PC-9 (cell line): ENCODE measurements around the gene PRMT5. TPM values are rescaled to one million over a fixed set of nuclear protein-coding genes. Genes with fewer than 3 reads are reported as not detected.

Source experiments
- BruUV-seq: library from RNA; stranded (reverse); fragments of 400-500 nt; replicated peaks from 2 replicates; lab custom pipeline; 2021; lab: Mats Ljungman, UMichigan
- CTCF ChIA-PET: fragments of 300-600 bp; sonication (Branson Sonifier 250); formaldehyde crosslinking; loops from one replicate; lab custom pipeline; 2022; ENCODE audit warnings: antibody characterized with exemption; lab: Charles Lee
- POLR2A ChIA-PET: fragments of 300-600 bp; sonication (Branson Sonifier 250); formaldehyde crosslinking; loops from one replicate; lab custom pipeline; 2022; ENCODE audit warnings: antibody characterized with exemption; ENCODE audit not compliant: unreplicated experiment; lab: Charles Lee
- DNase-seq, 2 experiments: peaks; one replicate each; pipeline versions ENCODE4 v3.0.0 to v3.0.0-alpha.2; 2015 to 2022; ENCODE audit warnings: mixed read lengths in 1 of 2
- H2AFZ ChIP-seq: fragments of 200-600 bp; sonication (generic); 2 replicates; pipeline ENCODE4 v1.8.1; 2017; ENCODE audit warnings: antibody characterized with exemption
- H3F3A ChIP-seq: fragments of 200-600 bp; sonication (generic); 2 replicates; pipeline ENCODE4 v1.8.1; 2017; ENCODE audit warnings: antibody characterized with exemption, mild to moderate bottlenecking, low read depth; ENCODE audit not compliant: insufficient read depth
- H3K27ac ChIP-seq: fragments of 200-600 bp; sonication (generic); 2 replicates; pipeline ENCODE4 v1.6.1; 2016; ENCODE audit warnings: mixed run types
- H3K27me3 ChIP-seq: fragments of 200-600 bp; sonication (generic); 2 replicates; pipeline ENCODE4 v1.6.1; 2016; ENCODE audit warnings: low read depth, mixed run types; ENCODE audit not compliant: insufficient read depth
- H3K36me3 ChIP-seq: fragments of 200-600 bp; sonication (generic); 2 replicates; pipeline ENCODE4 v1.6.1; 2016; ENCODE audit warnings: low read depth, mixed run types
- H3K4me1 ChIP-seq: fragments of 200-600 bp; sonication (generic); replicated peaks from 2 replicates; pipeline ENCODE4 v1.6.1; 2016; ENCODE audit warnings: mixed run types; ENCODE audit not compliant: insufficient read depth
- H3K4me2 ChIP-seq: fragments of 200-600 bp; sonication (generic); 2 replicates; pipeline ENCODE4 v1.6.1; 2017; ENCODE audit warnings: mixed run types
- H3K4me3 ChIP-seq: fragments of 200-600 bp; sonication (generic); 2 replicates; pipeline ENCODE4 v1.6.1; 2016; ENCODE audit warnings: mixed run types
- H3K79me2 ChIP-seq: fragments of 200-600 bp; sonication (generic); 2 replicates; pipeline ENCODE4 v1.6.1; 2017; ENCODE audit warnings: low read depth, mixed run types
- H3K9me2 ChIP-seq: fragments of 200-600 bp; sonication (generic); 2 replicates; pipeline ENCODE4 v1.8.1; 2017; ENCODE audit warnings: mild to moderate bottlenecking; ENCODE audit not compliant: insufficient read depth
- H3K9me3 ChIP-seq: fragments of 200-600 bp; sonication (generic); 2 replicates; pipeline ENCODE4 v1.8.1; 2016; ENCODE audit warnings: low read depth; ENCODE audit not compliant: insufficient read depth
- H4K20me1 ChIP-seq: fragments of 200-600 bp; sonication (generic); 2 replicates; pipeline ENCODE4 v1.8.1; 2017; ENCODE audit not compliant: insufficient read depth
- CTCF ChIP-seq: fragments of 200-600 bp; sonication (generic); conservative IDR thresholded peaks from 2 replicates; pipeline ENCODE4 v1.6.1; 2017; ENCODE audit warnings: mixed run types, antibody characterized with exemption, mild to moderate bottlenecking, moderate library complexity
- EZH2 ChIP-seq: fragments of 200-600 bp; sonication (generic); IDR thresholded peaks from 2 replicates; pipeline ENCODE4 v1.8.0; 2017; ENCODE audit warnings: antibody characterized with exemption, low read depth
- intact Hi-C: fragments of 100-400 bp; cut with micrococcal nuclease; formaldehyde crosslinking; loops from one replicate; pipeline ENCODE4 v1.10.0; 2022; ENCODE audit not compliant: unreplicated experiment
- total RNA-seq: library from RNA; stranded (reverse); gene quantifications from 2 replicates; pipeline ENCODE4 v1.2.3, GENCODE V29; 2021

Gene PRMT5
- total RNA-seq, 1 experiment from 2014 or later: 73.2 TPM

- H3K4me2 ChIP-seq: no peak overlapping the region
- no peaks in the 10 kb centered on the region for H3K27me3 ChIP-seq
- no peaks in the 10 kb centered on the region for H3K9me2 ChIP-seq
- BruUV-seq: no TSS peak
- no peak for TF ChIP-seq EZH2
- no peak overlapping the region for H2AFZ ChIP-seq
- H3K79me2 ChIP-seq: no peaks in the 10 kb centered on the region
- peaks cover 15% of the 10 kb centered on the region for H3K4me1 ChIP-seq
- H4K20me1 ChIP-seq: no peaks in the 10 kb centered on the region
- no peak overlapping the region for H3K27ac ChIP-seq
- H3K9me3 ChIP-seq: no peaks in the 10 kb centered on the region
- H3K36me3 ChIP-seq: peaks cover 12% of the 10 kb centered on the region; the same call in 1 of the 2 replicates
- intact Hi-C loops: loop anchor here (2.0 kb wide), 1 partner anchor 243 kb away; no protein-coding TSS in a partner anchor
- H3F3A ChIP-seq: peaks cover 30% of the 10 kb centered on the region; the same call in 1 of the 2 replicates
- ChIA-PET POLR2A (interaction anchor here (0.6 kb wide), 1 partner anchor 17 kb away, joined by 4 read pairs; no protein-coding TSS in a partner anchor), CTCF (no interaction called here)
- DNase-seq: no peak
- H3K4me3 ChIP-seq: no peak overlapping the region
These were observed 27.4 kb downstream of the PRMT5 start for GRCh38 chr14:22901799-22902198.

- Histone ChIP-seq H3K27ac (no peak overlapping the region), H3K9me3 (no peaks in the 10 kb centered on the region), H3K79me2 (no peaks in the 10 kb centered on the region), H4K20me1 (no peaks in the 10 kb centered on the region), H3K4me2 (no peak overlapping the region), H3K36me3 (peaks cover 4% of the 10 kb centered on the region; the same call in 1 of the 2 replicates), H3K27me3 (no peaks in the 10 kb centered on the region), H3K4me1 (peaks cover 15% of the 10 kb centered on the region), H3K9me2 (no peaks in the 10 kb centered on the region), H2AFZ (no peak overlapping the region), H3K4me3 (no peak overlapping the region), H3F3A (peaks cover 30% of the 10 kb centered on the region; the same call in 1 of the 2 replicates)
- TF ChIP-seq CTCF (peak; percentile 62), EZH2 (no peak)
- intact Hi-C loops: loop anchor here (2.0 kb wide), 1 partner anchor 241 kb away; no protein-coding TSS in a partner anchor
- peak; percentile 24 to 41 for DNase-seq
- no TSS peak for BruUV-seq
- POLR2A ChIA-PET: interaction anchor here (0.6 kb wide), 1 partner anchor 312 kb away, joined by 3 read pairs; the partner anchor contains the start of gene DAD1
- CTCF ChIA-PET: interaction anchor here (0.6 to 1.6 kb wide), 4 partner anchors 45 to 86 kb away, joined by 3 to 14 read pairs (median 11); no protein-coding TSS in a partner anchor
These were observed 28.9 kb downstream of the PRMT5 start for GRCh38 chr14:22900081-22900799.

- Histone ChIP-seq H3K9me2 (no peaks in the 10 kb centered on the region), H3K27me3 (no peaks in the 10 kb centered on the region), H3K4me1 (peaks cover 8% of the 10 kb centered on the region; the same call in 1 of the 2 replicates), H3F3A (peaks cover 24% of the 10 kb centered on the region; the same call in 1 of the 2 replicates), H2AFZ (no peak overlapping the region), H3K36me3 (peaks cover 3% of the 10 kb centered on the region; the same call in 1 of the 2 replicates), H3K79me2 (no peaks in the 10 kb centered on the region), H4K20me1 (no peaks in the 10 kb centered on the region), H3K9me3 (no peaks in the 10 kb centered on the region), H3K4me2 (no peak overlapping the region), H3K27ac (no peak overlapping the region), H3K4me3 (no peak overlapping the region)
- BruUV-seq: no TSS peak
- CTCF ChIA-PET: no interaction called here
- TF ChIP-seq CTCF (no peak), EZH2 (no peak)
- no peak for DNase-seq
- intact Hi-C loops: no loop called here
- POLR2A ChIA-PET: no interaction called here
These were observed 30.7 kb downstream of the PRMT5 start for GRCh38 chr14:22898302-22899090.
